Nephron (organoid): ENCODE data around the gene FHL3.
A peak's percentile ranks its signal among the peaks of the same experiment; 100 is the strongest.

Experiments used
- H3K27ac Mint-ChIP-seq, 3 experiments: 2 replicates each; pipeline ENCODE4 v1.8.0; 2020; ENCODE audit warnings: mixed read lengths in 3 of 3, mild to moderate bottlenecking in 2 of 3, moderate library complexity in 1 of 3
- H3K27me3 Mint-ChIP-seq: 2 replicates; pipeline ENCODE4 v1.8.0; 2021; ENCODE audit warnings: low read depth, mild to moderate bottlenecking, moderate library complexity, mixed read lengths
- H3K36me3 Mint-ChIP-seq: 2 replicates; pipeline ENCODE4 v1.8.0; 2020; ENCODE audit warnings: low read depth, mixed read lengths
- H3K4me1 Mint-ChIP-seq: 2 replicates; pipeline ENCODE4 v1.8.0; 2020; ENCODE audit warnings: mixed read lengths
- H3K4me3 Mint-ChIP-seq, 3 experiments: 2 replicates each; pipeline ENCODE4 v1.8.0; 2020; ENCODE audit warnings: mild to moderate bottlenecking in 3 of 3, mixed read lengths in 3 of 3, moderate library complexity in 2 of 3
- H3K9me3 Mint-ChIP-seq: 2 replicates; pipeline ENCODE4 v1.8.0; 2020; ENCODE audit warnings: mixed read lengths
- CTCF ChIP-seq, 3 experiments: fragments of 200-600 bp; sonication (generic); IDR thresholded peaks; one replicate each; pipeline ENCODE4 v1.5.0; 2021; ENCODE audit warnings: antibody characterized with exemption in 3 of 3; ENCODE audit not compliant: unreplicated experiment in 3 of 3

The FHL3 gene

GRCh38 chr1:38047603-38048141, 42.4 kb upstream of the FHL3 start:
- Mint-ChIP-seq H3K36me3 (peaks cover 8% of the 10 kb centered on the region), H3K4me3 (peak overlapping the region; percentile 85 to 92 (median 92)), H3K27me3 (peaks cover 67% of the 10 kb centered on the region), H3K4me1 (peaks cover 48% of the 10 kb centered on the region), H3K27ac (peak overlapping the region in 1 of 3 experiments; percentile 26), H3K9me3 (no peaks in the 10 kb centered on the region)
- no peak for TF ChIP-seq CTCF (IDR thresholded peaks at IDR 0.05; ENCODE audit: unreplicated experiment in 3 of 3)

- Mint-ChIP-seq H3K27me3 (peaks cover 70% of the 10 kb centered on the region), H3K27ac (no peak overlapping the region), H3K36me3 (peaks cover 9% of the 10 kb centered on the region), H3K4me1 (peaks cover 48% of the 10 kb centered on the region), H3K9me3 (no peaks in the 10 kb centered on the region), H3K4me3 (peak overlapping the region; percentile 85 to 92 (median 92))
- TF ChIP-seq CTCF (IDR thresholded peaks at IDR 0.05; ENCODE audit: unreplicated experiment in 3 of 3), result no peak
Measured at GRCh38 chr1:38046884-38047602, 41.7 kb upstream of the FHL3 start.

GRCh38 chr1:38046333-38046883, 41.1 kb upstream of the FHL3 start, which contains the start of gene POU3F1:
Gene POU3F1 (minus strand): TSS chr1:38046793. CDS start chr1:38046743, 50 bp downstream.
- Mint-ChIP-seq H3K27ac (peak within 1 kb of the TSS in 1 of 3 experiments; percentile 26), H3K9me3 (no peaks in the 10 kb centered on the region), H3K36me3 (peaks cover 9% of the 10 kb centered on the region), H3K27me3 (peaks cover 70% of the 10 kb centered on the region), H3K4me1 (peaks cover 45% of the 10 kb centered on the region), H3K4me3 (peak within 1 kb of the TSS; percentile 85 to 92 (median 92))
- TF ChIP-seq CTCF (IDR thresholded peaks at IDR 0.05; ENCODE audit: unreplicated experiment in 3 of 3), result no peak

- H3K4me1 Mint-ChIP-seq, result peaks cover 37% of the 10 kb centered on the region
- TF ChIP-seq CTCF (IDR thresholded peaks at IDR 0.05; ENCODE audit: unreplicated experiment in 3 of 3), result no peak
- peaks cover 9% of the 10 kb centered on the region for H3K36me3 Mint-ChIP-seq
- peaks cover 72% of the 10 kb centered on the region for H3K27me3 Mint-ChIP-seq
- H3K9me3 Mint-ChIP-seq, result no peaks in the 10 kb centered on the region
- H3K4me3 Mint-ChIP-seq, result peak overlapping the region; percentile 71 to 83 (median 81)
- H3K27ac Mint-ChIP-seq, result no peak overlapping the region
Measured at GRCh38 chr1:38045401-38046332, 40.4 kb upstream of the FHL3 start.

- no peak for TF ChIP-seq CTCF (IDR thresholded peaks at IDR 0.05; ENCODE audit: unreplicated experiment in 3 of 3)
- H3K9me3 Mint-ChIP-seq, result no peaks in the 10 kb centered on the region
- H3K36me3 Mint-ChIP-seq, result peaks cover 9% of the 10 kb centered on the region
- H3K4me3 Mint-ChIP-seq, result peak overlapping the region; percentile 92 to 97 (median 94)
- H3K4me1 Mint-ChIP-seq, result peaks cover 30% of the 10 kb centered on the region
- H3K27ac Mint-ChIP-seq, result peak overlapping the region in 1 of 3 experiments; percentile 77
- H3K27me3 Mint-ChIP-seq, result peaks cover 72% of the 10 kb centered on the region
Measured at GRCh38 chr1:38044221-38045215, 39.2 kb upstream of the FHL3 start.
